Measurements from ENCODE around the gene KIAA1586.
A peak's percentile ranks its signal among the peaks of the same experiment; 100 is the strongest.
"Not testable (repeated sequence)": the region's sequence is repeated elsewhere in the genome, so short reads cannot be mapped to it uniquely, and the experiment has no call there.

The KIAA1586 gene

GRCh38 chr6:57089265-57089664 lies 42.8 kb downstream of the KIAA1586 start:
- no peaks in the 10 kb centered on the region for H3K27me3 Mint-ChIP-seq (ENCODE audit: low read depth)
- H3K27ac Mint-ChIP-seq = peak overlapping the region; percentile 88 to 91 (median 90)
- peaks cover 18% of the 10 kb centered on the region for H3K36me3 Mint-ChIP-seq (ENCODE audit: low read depth)
- H3K4me1 Mint-ChIP-seq = peaks cover 33% of the 10 kb centered on the region
- no peak for TF ChIP-seq CTCF (IDR thresholded peaks at IDR 0.05; ENCODE audit: unreplicated experiment in 3 of 3)
- no peaks in the 10 kb centered on the region for H3K9me3 Mint-ChIP-seq
- H3K4me3 Mint-ChIP-seq = peak overlapping the region; percentile 83 to 87 (median 83)

GRCh38 chr6:57089687-57090457 lies 43.4 kb downstream of the KIAA1586 start, which contains the start of gene ZNF451:
Gene ZNF451 (plus strand): TSS chr6:57090188. CDS start chr6:57090254, 66 bp downstream.
- Mint-ChIP-seq H3K27ac (peak within 1 kb of the TSS; percentile 88 to 91 (median 90)), H3K9me3 (no peaks in the 10 kb centered on the region), H3K4me1 (peaks cover 33% of the 10 kb centered on the region), H3K36me3 (ENCODE audit: low read depth) (peaks cover 18% of the 10 kb centered on the region), H3K27me3 (ENCODE audit: low read depth) (no peaks in the 10 kb centered on the region), H3K4me3 (peak within 1 kb of the TSS; percentile 83 to 87 (median 83))
- TF ChIP-seq CTCF (IDR thresholded peaks at IDR 0.05; ENCODE audit: unreplicated experiment in 3 of 3) = no peak

- not testable (repeated sequence) for H3K9me3 Mint-ChIP-seq; H3K27me3 Mint-ChIP-seq (ENCODE audit: low read depth); H3K27ac Mint-ChIP-seq
- H3K4me3 Mint-ChIP-seq = peak overlapping the region in 1 of 3 experiments; percentile 83
- H3K36me3 Mint-ChIP-seq (ENCODE audit: low read depth) = peaks cover 19% of the 10 kb centered on the region
- peaks cover 33% of the 10 kb centered on the region for H3K4me1 Mint-ChIP-seq
Observed at GRCh38 chr6:57090458-57091067, 44.1 kb downstream of the KIAA1586 start.

- Mint-ChIP-seq H3K4me3 (peak overlapping the region; percentile 75 to 86 (median 78)), H3K36me3 (ENCODE audit: low read depth) (peaks cover 21% of the 10 kb centered on the region), H3K27ac (peak overlapping the region; percentile 31 to 75 (median 39)), H3K4me1 (peaks cover 33% of the 10 kb centered on the region)
- H3K27me3 Mint-ChIP-seq (ENCODE audit: low read depth); H3K9me3 Mint-ChIP-seq: not testable (repeated sequence)
Observed at GRCh38 chr6:57091375-57091774, 44.9 kb downstream of the KIAA1586 start.

GRCh38 chr6:57094689-57095088 lies 48.2 kb downstream of the KIAA1586 start:
- H3K4me3 Mint-ChIP-seq = no peak overlapping the region
- H3K27me3 Mint-ChIP-seq (ENCODE audit: low read depth) = no peaks in the 10 kb centered on the region
- no peak for TF ChIP-seq CTCF (IDR thresholded peaks at IDR 0.05; ENCODE audit: unreplicated experiment in 3 of 3)
- H3K4me1 Mint-ChIP-seq = peaks cover 36% of the 10 kb centered on the region
- H3K36me3 Mint-ChIP-seq (ENCODE audit: low read depth) = peaks cover 44% of the 10 kb centered on the region
- no peak overlapping the region for H3K27ac Mint-ChIP-seq
- H3K9me3 Mint-ChIP-seq = no peaks in the 10 kb centered on the region

- no peak overlapping the region for H3K27ac Mint-ChIP-seq
- H3K4me3 Mint-ChIP-seq = no peak overlapping the region
- no peak for TF ChIP-seq CTCF (IDR thresholded peaks at IDR 0.05; ENCODE audit: unreplicated experiment in 3 of 3)
- H3K27me3 Mint-ChIP-seq (ENCODE audit: low read depth) = no peaks in the 10 kb centered on the region
- H3K9me3 Mint-ChIP-seq = no peaks in the 10 kb centered on the region
- H3K36me3 Mint-ChIP-seq (ENCODE audit: low read depth) = peaks cover 60% of the 10 kb centered on the region
- peaks cover 18% of the 10 kb centered on the region for H3K4me1 Mint-ChIP-seq
Observed at GRCh38 chr6:57097596-57097995, 51.1 kb downstream of the KIAA1586 start.
